HEK293 (cell line): ENCODE measurements around the gene RASEF.

ENCODE experiments used
- AEBP2 ChIP-seq: fragments of 450-650 bp; formaldehyde crosslinking; IDR thresholded peaks from 2 replicates; pipeline ENCODE4 v1.5.1; 2016; ENCODE audit warnings: missing biosample characterization, missing genetic modification characterization, borderline replicate concordance
- BCL11A ChIP-seq: fragments of 450-650 bp; formaldehyde crosslinking; IDR thresholded peaks from 2 replicates; pipeline ENCODE4 v1.5.1; 2016; ENCODE audit warnings: low read depth, missing biosample characterization, missing genetic modification characterization
- CTCF ChIP-seq: fragments of 450-650 bp; formaldehyde crosslinking; IDR thresholded peaks from 2 replicates; pipeline ENCODE4 v1.5.1; 2016; ENCODE audit warnings: missing biosample characterization, missing genetic modification characterization
- GLIS1 ChIP-seq: fragments of 450-650 bp; formaldehyde crosslinking; IDR thresholded peaks from 2 replicates; pipeline ENCODE4 v1.5.1; 2016; ENCODE audit warnings: missing biosample characterization, missing genetic modification characterization
- GLIS2 ChIP-seq: fragments of 450-650 bp; formaldehyde crosslinking; IDR thresholded peaks from 2 replicates; pipeline ENCODE4 v1.5.1; 2016; ENCODE audit warnings: missing biosample characterization, missing genetic modification characterization
- HOXC10 ChIP-seq: sonication (generic); formaldehyde crosslinking; IDR thresholded peaks from 2 replicates; pipeline ENCODE4 v1.8.1; 2023; ENCODE audit warnings: mild to moderate bottlenecking, missing genetic modification reagents
- KLF10 ChIP-seq: fragments of 450-650 bp; IDR thresholded peaks from 2 replicates; pipeline ENCODE4 v1.5.1; 2018; ENCODE audit warnings: missing biosample characterization, mild to moderate bottlenecking, missing genetic modification characterization
- KLF9 ChIP-seq: fragments of 450-650 bp; formaldehyde crosslinking; IDR thresholded peaks from 2 replicates; pipeline ENCODE4 v1.5.1; 2016; ENCODE audit warnings: missing biosample characterization, missing genetic modification characterization, low read depth
- PATZ1 ChIP-seq: fragments of 450-650 bp; formaldehyde crosslinking; IDR thresholded peaks from 2 replicates; pipeline ENCODE4 v1.5.1; 2016; ENCODE audit warnings: missing biosample characterization, missing genetic modification characterization
- PRDM10 ChIP-seq: fragments of 450-650 bp; formaldehyde crosslinking; IDR thresholded peaks from 2 replicates; pipeline ENCODE4 v1.5.1; 2016; ENCODE audit warnings: missing biosample characterization, missing genetic modification characterization
- SP2 ChIP-seq: fragments of 450-650 bp; formaldehyde crosslinking; IDR thresholded peaks from 2 replicates; pipeline ENCODE4 v1.5.1; 2016; ENCODE audit warnings: missing biosample characterization, missing genetic modification characterization
- SP3 ChIP-seq: fragments of 450-650 bp; formaldehyde crosslinking; IDR thresholded peaks from 2 replicates; pipeline ENCODE4 v1.5.1; 2016; ENCODE audit warnings: missing biosample characterization, missing genetic modification characterization
- ZBTB48 ChIP-seq: fragments of 450-650 bp; formaldehyde crosslinking; IDR thresholded peaks from 2 replicates; pipeline ENCODE4 v1.5.1; 2016; ENCODE audit warnings: missing biosample characterization, missing genetic modification characterization
- ZBTB6 ChIP-seq: fragments of 450-650 bp; formaldehyde crosslinking; IDR thresholded peaks from 2 replicates; pipeline ENCODE4 v1.5.1; 2017; ENCODE audit warnings: missing biosample characterization, missing genetic modification characterization
- ZBTB8A ChIP-seq: fragments of 450-650 bp; formaldehyde crosslinking; IDR thresholded peaks from 2 replicates; pipeline ENCODE4 v1.5.1; 2016; ENCODE audit warnings: missing biosample characterization, missing genetic modification characterization
- ZEB2 ChIP-seq: fragments of 450-650 bp; formaldehyde crosslinking; IDR thresholded peaks from 2 replicates; pipeline ENCODE4 v1.5.1; 2016; ENCODE audit warnings: missing biosample characterization, missing genetic modification characterization
- ZNF19 ChIP-seq: fragments of 450-650 bp; formaldehyde crosslinking; IDR thresholded peaks from 2 replicates; pipeline ENCODE4; 2016; ENCODE audit warnings: missing biosample characterization, missing genetic modification characterization, low read depth
- ZNF266 ChIP-seq: fragments of 450-650 bp; formaldehyde crosslinking; IDR thresholded peaks from 2 replicates; pipeline ENCODE4 v1.5.1; 2016; ENCODE audit warnings: missing biosample characterization, missing genetic modification characterization, low read depth
- ZNF335 ChIP-seq: fragments of 450-650 bp; formaldehyde crosslinking; conservative IDR thresholded peaks from 2 replicates; pipeline ENCODE4 v1.5.1; 2016; ENCODE audit warnings: missing biosample characterization, missing genetic modification characterization
- ZNF544 ChIP-seq: fragments of 450-650 bp; formaldehyde crosslinking; IDR thresholded peaks from 2 replicates; pipeline ENCODE4 v1.5.0; 2017; ENCODE audit warnings: missing biosample characterization, missing genetic modification characterization
- ZNF580 ChIP-seq: fragments of 450-650 bp; formaldehyde crosslinking; IDR thresholded peaks from 2 replicates; pipeline ENCODE4 v1.5.1; 2016; ENCODE audit warnings: missing biosample characterization, missing genetic modification characterization
- ZNF600 ChIP-seq: fragments of 450-650 bp; formaldehyde crosslinking; IDR thresholded peaks from 2 replicates; pipeline ENCODE4 v1.5.1; 2016; ENCODE audit warnings: missing biosample characterization, missing genetic modification characterization
- ZSCAN30 ChIP-seq: fragments of 450-650 bp; IDR thresholded peaks from 2 replicates; pipeline ENCODE4 v1.5.1; 2018; ENCODE audit warnings: missing biosample characterization, mild to moderate bottlenecking, missing genetic modification characterization, moderate library complexity

The RASEF gene

GRCh38 chr9:83062651-83063527, at the start of gene RASEF (continued):
- TF ChIP-seq ZBTB8A (tag by site-specific recombination) (peak; percentile 96), KLF10 (no peak), CTCF (tag by site-specific recombination) (peak; percentile 88), PATZ1 (tag by site-specific recombination) (peak; percentile 86), ZNF600 (tag by site-specific recombination) (0 out of 2 replicates have a peak, but pooled peaks have one; percentile 12), ZNF580 (tag by site-specific recombination) (peak; percentile 61), GLIS1 (peak; percentile 59), ZNF544 (tag by site-specific recombination) (no peak), ZSCAN30 (tag by site-specific recombination) (peak; percentile 63; the same call in 1 of the 2 replicates), HOXC10 (0 out of 2 replicates have a peak, but pooled peaks have one; percentile 46), SP3 (peak; percentile 69), BCL11A (tag by site-specific recombination) (no peak), ZBTB48 (0 out of 2 replicates have a peak, but pooled peaks have one; percentile 27), ZEB2 (peak; percentile 53), SP2 (0 out of 2 replicates have a peak, but pooled peaks have one; percentile 12), PRDM10 (tag by site-specific recombination) (peak; percentile 82), KLF9 (no peak; the same call in 1 of the 2 replicates), GLIS2 (peak; percentile 96), ZNF335 (tag by site-specific recombination) (peak; percentile 88), ZNF266 (tag by site-specific recombination) (no peak), AEBP2 (tag by site-specific recombination) (no peak), ZNF19 (tag by site-specific recombination) (no peak), ZBTB6 (peak; percentile 98)
